K562 (cell line): Measurements from ENCODE around the gene AMBRA1. TPM values are rescaled to one million over a fixed set of nuclear protein-coding genes. Genes with fewer than 3 reads are reported as not detected.
A peak's percentile ranks its signal among the peaks of the same experiment; 100 is the strongest.

Experiments
- ATAC-seq: fragments of 200-7000 bp; cut with Tn5 transposase; 3 replicates; pipeline ENCODE4 v1.9.1; 2020; ENCODE audit warnings: moderate library complexity
- BruUV-seq: library from RNA; stranded (reverse); fragments of 400-500 nt; replicated peaks from 2 replicates; lab custom pipeline; 2021; lab: Mats Ljungman, UMichigan
- CTCF ChIA-PET: fragments of 300-600 bp; formaldehyde crosslinking; extraction: SDS; loops from one replicate; lab custom pipeline; 2021; ENCODE audit warnings: low intra/inter-chr PET ratio; lab: Yijun Ruan, JAX
- POLR2A ChIA-PET: fragments of 300-600, 350-650 bp; sonication (Branson Sonifier 250); formaldehyde crosslinking; extraction: SDS; loops from one replicate; lab custom pipeline; 2021; ENCODE audit warnings: antibody characterized with exemption, inconsistent platforms; lab: Yijun Ruan, JAX
- DNase-seq, 4 experiments: peaks; one replicate each; pipeline versions ENCODE4 v3.0.0 to v3.0.0-alpha.2; 2011 to 2018; ENCODE audit warnings: low spot score in 3 of 4, mixed read lengths in 3 of 4; ENCODE audit errors: extremely low read depth in 1 of 4
- FAIRE-seq: peaks from 2 replicates; lab custom pipeline; 2011; peaks lifted over from hg19 to GRCh38; lab: Jason Lieb, UNC
- H2AFZ ChIP-seq: 2 replicates; pipeline ENCODE4 v1.6.0; 2011; ENCODE audit warnings: low read depth, low read length, control low read depth, inconsistent platforms
- H3K27ac ChIP-seq: fragments of 200-600 bp; 3 replicates; pipeline ENCODE4 v1.8.0; 2011; ENCODE audit warnings: low read depth, mild to moderate bottlenecking, control low read depth, inconsistent platforms, low read length, moderate library complexity, mixed read lengths; ENCODE audit errors: extremely low read depth
- H3K27me3 ChIP-seq, 2 experiments: fragments of 300-600 bp in 1 of 2; 2 replicates in 1 of 2; 3 replicates in 1 of 2; pipeline versions ENCODE4 v1.6.0 to v1.8.0; 2011; ENCODE audit warnings: inconsistent platforms in 2 of 2, low read length in 2 of 2, mild to moderate bottlenecking in 1 of 2, mixed read lengths in 1 of 2, moderate library complexity in 1 of 2; ENCODE audit not compliant: control insufficient read depth in 2 of 2, insufficient read depth in 2 of 2
- H3K36me3 ChIP-seq: fragments of 300-600 bp; 3 replicates; pipeline ENCODE4 v1.8.0; 2011; ENCODE audit warnings: mild to moderate bottlenecking, low read length, inconsistent platforms; ENCODE audit not compliant: control insufficient read depth, insufficient read depth
- H3K4me1 ChIP-seq, 2 experiments: fragments of 200-600 bp in 1 of 2; replicated peaks in 1 of 2; 2 replicates in 1 of 2; 3 replicates in 1 of 2; pipeline versions ENCODE4 v1.5.1 to v1.8.0; 2011; ENCODE audit warnings: inconsistent platforms in 2 of 2, low read length in 2 of 2, mild to moderate bottlenecking in 1 of 2, mixed read lengths in 1 of 2, moderate library complexity in 1 of 2; ENCODE audit not compliant: control insufficient read depth in 2 of 2, insufficient read depth in 2 of 2
- H3K4me2 ChIP-seq: 2 replicates; pipeline ENCODE4 v1.6.1; 2011; ENCODE audit warnings: low read length, control low read depth, inconsistent platforms, mixed read lengths; ENCODE audit not compliant: insufficient read depth
- H3K4me3 ChIP-seq: fragments of 200-600 bp; sonication (generic), shearing (Covaris generic); 2 replicates; pipeline ENCODE4 v1.5.1; 2016; ENCODE audit warnings: control low read depth, inconsistent platforms
- H3K79me2 ChIP-seq: fragments of 200-600 bp; 3 replicates; pipeline ENCODE4 v1.8.0; 2011; ENCODE audit warnings: low read length, inconsistent platforms; ENCODE audit not compliant: control insufficient read depth, insufficient read depth
- H3K9ac ChIP-seq, 2 experiments: 2 replicates each; pipeline versions ENCODE4 v1.6.0 to v1.6.1; 2011; ENCODE audit warnings: low read depth in 2 of 2, low read length in 2 of 2, control low read depth in 1 of 2, inconsistent platforms in 1 of 2, mild to moderate bottlenecking in 1 of 2, mixed read lengths in 1 of 2; ENCODE audit not compliant: insufficient read depth in 1 of 2
- H3K9me1 ChIP-seq: one replicate; pipeline ENCODE4 v1.6.0; 2011; ENCODE audit warnings: inconsistent platforms, mild to moderate bottlenecking, low read length, moderate library complexity; ENCODE audit not compliant: control insufficient read depth, insufficient read depth
- H3K9me3 ChIP-seq: replicated peaks from 2 replicates; pipeline ENCODE4 v1.5.1; 2011; ENCODE audit warnings: low read depth, low read length, inconsistent platforms; ENCODE audit not compliant: control insufficient read depth, insufficient read depth
- H4K20me1 ChIP-seq: replicated peaks from 2 replicates; pipeline ENCODE4 v1.6.1; 2011; ENCODE audit warnings: low read length, inconsistent platforms, mixed read lengths; ENCODE audit not compliant: control insufficient read depth, insufficient read depth
- DMBX1 ChIP-seq: fragments of 250-450 bp; sonication (Bioruptor Pico); IDR thresholded peaks from 2 replicates; pipeline ENCODE4 v1.8.0; 2022; ENCODE audit warnings: inconsistent platforms, mild to moderate bottlenecking, moderate library complexity, borderline replicate concordance
- ZC3H11A ChIP-seq: IDR thresholded peaks from 2 replicates; pipeline ENCODE4 v1.6.1; 2012; ENCODE audit warnings: low read depth, low read length, improper control_type of control experiment
- ZNF551 ChIP-seq: fragments of 250-450 bp; sonication (Bioruptor Pico); IDR thresholded peaks from 2 replicates; pipeline ENCODE4 v1.5.0; 2021; ENCODE audit warnings: mild to moderate bottlenecking, moderate library complexity
- WGBS: fragments of 100-300 bp; shearing (Covaris generic); methylation state at CpG from one replicate; pipeline ENCODE4 v1.1.6; 2016; ENCODE audit warnings: low coverage, mixed read lengths; ENCODE audit not compliant: insufficient coverage; ENCODE audit errors: missing lambda C conversion rate; 5-methylcytosine and 5-hydroxymethylcytosine counted together
- in situ Hi-C: fragments of 300-500 bp; cut with MboI; formaldehyde crosslinking; loops from 4 replicates; pipeline ENCODE4 v1.15.0; 2018; ENCODE audit warnings: inconsistent platforms, mixed read lengths
- intact Hi-C: fragments of 100-400 bp; cut with micrococcal nuclease; formaldehyde crosslinking; loops from 2 replicates; pipeline ENCODE4 v1.14.2; 2022
- polyA plus RNA-seq, 8 experiments: library from polyadenylated mRNA; depleted of rRNA in 4 of 8; stranded (reverse) in 5 of 8; unstranded in 3 of 8; fragments of >200 nt; fragmentation: Nextera tagmentation in 2 of 8; fragmentation: Illumina TruSeq in 1 of 8; extraction: Ambion mirVana in 2 of 8; extraction: Trizol in 1 of 8; gene quantifications; 2 replicates each; pipeline versions ENCODE4 v1.2.1 to v1.2.3, GENCODE V29; 2011 to 2014; ENCODE audit warnings: inconsistent platforms in 1 of 8, missing spikeins in 1 of 8
- total RNA-seq, 7 experiments: library from RNA; depleted of rRNA in 6 of 7; stranded (reverse); fragments of >200 nt in 6 of 7; fragmentation: Illumina TruSeq in 2 of 7; extraction: Trizol in 2 of 7; gene quantifications; 2 replicates each; pipeline versions ENCODE4 v1.2.1 to v1.2.3, GENCODE V29; 2011 to 2021; ENCODE audit warnings: low replicate concordance in 1 of 7
- TF ChIP-seq, protein P1 (sequence below), 2 experiments: fragments of 250-450 bp in 1 of 2; fragments of 450-650 bp in 1 of 2; sonication (Bioruptor Pico) in 1 of 2; IDR thresholded peaks; 2 replicates each; pipeline versions ENCODE4 v1.6.1 to v1.8.0; 2016 to 2021; ENCODE audit warnings: mild to moderate bottlenecking in 2 of 2, moderate library complexity in 2 of 2, missing compliant biosample characterization in 1 of 2, missing genetic modification characterization in 1 of 2
- TF ChIP-seq, protein P2 (sequence below): sonication (generic); formaldehyde crosslinking; IDR thresholded peaks from 2 replicates; pipeline ENCODE4 v1.8.1; 2022; ENCODE audit warnings: missing genetic modification reagents
- TF ChIP-seq, protein P3 (sequence below): fragments of 450-650 bp; IDR thresholded peaks from 2 replicates; pipeline ENCODE4 v1.6.1; 2017; ENCODE audit warnings: antibody characterized with exemption
- TF ChIP-seq, protein P4 (sequence below): fragments of 450-650 bp; IDR thresholded peaks from 2 replicates; pipeline ENCODE4 v1.6.1; 2014; ENCODE audit warnings: low read depth, mild to moderate bottlenecking, moderate library complexity, borderline replicate concordance

AMBRA1 gene
- total and polyA plus RNA-seq, 9 of the 15 experiments (the other 6 are each of a cell fraction or from before 2014, with no cell fraction given) = 0.15 to 24.5 (median 13.0) TPM

DNA sequence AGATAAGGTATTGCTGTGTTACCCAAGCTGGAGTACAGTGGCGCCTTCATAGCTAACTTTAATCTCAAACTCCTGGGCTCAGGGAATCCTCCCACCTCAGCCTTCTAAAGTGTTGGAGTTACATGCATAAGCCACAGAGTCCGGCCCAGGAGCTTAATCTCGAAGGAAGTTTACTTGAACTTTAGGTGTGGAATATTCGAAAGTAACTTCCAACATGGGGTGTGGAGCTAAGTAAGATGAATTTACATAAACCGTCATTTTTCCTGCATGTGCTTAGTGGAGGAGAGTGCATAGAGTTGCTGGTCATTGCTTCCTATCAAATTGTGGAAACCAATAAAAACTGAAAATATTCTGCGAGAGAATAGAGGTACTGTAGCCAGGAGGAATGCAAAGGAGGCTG is 25.0 kb upstream of the AMBRA1 start:
- H3K36me3 ChIP-seq = peaks cover 22% of the 10 kb centered on the region; the same call in 2 of the 3 replicates
- no peaks in the 10 kb centered on the region for H3K9me3 ChIP-seq
- H3K27ac ChIP-seq = peak overlapping the region; percentile 100; the same call in 2 of the 3 replicates
- peaks cover 59% of the 10 kb centered on the region for H3K79me2 ChIP-seq
- intact Hi-C loops (loop anchor here (5.0 kb wide), 3 partner anchors 57 to 232 kb away; no protein-coding TSS in a partner anchor), in situ Hi-C loops (no loop called here)
- peaks cover 11% of the 10 kb centered on the region in 2 experiments; a peak in 3 of 5 replicates for H3K4me1 ChIP-seq
- DNase-seq (peak in 1 of 4 experiments; percentile 50), ATAC-seq (0 out of 3 replicates have a peak, but pooled peaks have one; percentile 5), FAIRE-seq (no peak)
- TF ChIP-seq, protein P1, sequence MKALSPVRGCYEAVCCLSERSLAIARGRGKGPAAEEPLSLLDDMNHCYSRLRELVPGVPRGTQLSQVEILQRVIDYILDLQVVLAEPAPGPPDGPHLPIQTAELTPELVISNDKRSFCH (CRISPR knock-in tag; IDR thresholded peaks at IDR 0.05) = no peak
- TF ChIP-seq, protein P1 (tag; IDR thresholded peaks at IDR 0.05) = no peak
- no peak for TF ChIP-seq DMBX1
- no peaks in the 10 kb centered on the region for H3K9me1 ChIP-seq
- peak overlapping the region; percentile 99 for H3K4me2 ChIP-seq
- ChIA-PET POLR2A (interaction anchor here (0.6 to 2.0 kb wide), 18 partner anchors 10 to 129 kb away, joined by 3 to 12 read pairs (median 4); partner anchors contain the start of genes AMBRA1 and ZNF408), CTCF (interaction anchor here (0.7 to 2.7 kb wide), 3 partner anchors 129 to 230 kb away, joined by 3 to 7 read pairs (median 3); no protein-coding TSS in a partner anchor)
- H2AFZ ChIP-seq = no peak overlapping the region
- WGBS = 17% methylated on average over 6 of the region's 6 CpGs
- no peaks in the 10 kb centered on the region for H4K20me1 ChIP-seq
- peak overlapping the region; percentile 77 to 100; a peak in 3 of 4 replicates for H3K9ac ChIP-seq
- peak overlapping the region; percentile 22; the same call in 1 of the 2 replicates for H3K4me3 ChIP-seq
- no TSS peak for BruUV-seq
- H3K27me3 ChIP-seq = no peaks in the 10 kb centered on the region

DNA sequence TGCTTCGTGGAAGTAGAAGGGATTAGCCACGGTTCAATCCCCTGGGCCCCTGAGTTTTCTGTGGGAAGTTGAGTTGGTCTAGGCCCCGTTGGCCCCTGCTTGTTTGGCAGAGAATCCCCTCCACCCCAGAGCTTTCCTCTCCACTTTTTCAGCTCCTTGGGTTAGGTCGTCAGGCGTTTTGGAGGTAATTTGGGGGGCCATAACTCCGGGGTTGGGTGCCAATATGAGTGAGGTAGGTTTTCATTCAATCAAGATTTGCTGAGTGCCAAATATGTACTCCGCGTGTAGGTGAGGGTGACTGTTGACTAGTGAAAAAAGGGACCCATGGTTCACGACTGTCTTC is 24.1 kb upstream of the AMBRA1 start:
- WGBS = 1% methylated on average over 9 of the region's 9 CpGs
- POLR2A ChIA-PET = interaction anchor here (0.6 to 2.0 kb wide), 18 partner anchors 10 to 709 kb away, joined by 3 to 12 read pairs (median 4); partner anchors contain the start of genes AMBRA1 and ZNF408
- TF ChIP-seq, protein P2, sequence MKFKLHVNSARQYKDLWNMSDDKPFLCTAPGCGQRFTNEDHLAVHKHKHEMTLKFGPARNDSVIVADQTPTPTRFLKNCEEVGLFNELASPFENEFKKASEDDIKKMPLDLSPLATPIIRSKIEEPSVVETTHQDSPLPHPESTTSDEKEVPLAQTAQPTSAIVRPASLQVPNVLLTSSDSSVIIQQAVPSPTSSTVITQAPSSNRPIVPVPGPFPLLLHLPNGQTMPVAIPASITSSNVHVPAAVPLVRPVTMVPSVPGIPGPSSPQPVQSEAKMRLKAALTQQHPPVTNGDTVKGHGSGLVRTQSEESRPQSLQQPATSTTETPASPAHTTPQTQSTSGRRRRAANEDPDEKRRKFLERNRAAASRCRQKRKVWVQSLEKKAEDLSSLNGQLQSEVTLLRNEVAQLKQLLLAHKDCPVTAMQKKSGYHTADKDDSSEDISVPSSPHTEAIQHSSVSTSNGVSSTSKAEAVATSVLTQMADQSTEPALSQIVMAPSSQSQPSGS (CRISPR knock-in tag) = no peak
- TF ChIP-seq ZC3H11A (no peak), ZNF551 (no peak)
- TF ChIP-seq, protein P3, sequence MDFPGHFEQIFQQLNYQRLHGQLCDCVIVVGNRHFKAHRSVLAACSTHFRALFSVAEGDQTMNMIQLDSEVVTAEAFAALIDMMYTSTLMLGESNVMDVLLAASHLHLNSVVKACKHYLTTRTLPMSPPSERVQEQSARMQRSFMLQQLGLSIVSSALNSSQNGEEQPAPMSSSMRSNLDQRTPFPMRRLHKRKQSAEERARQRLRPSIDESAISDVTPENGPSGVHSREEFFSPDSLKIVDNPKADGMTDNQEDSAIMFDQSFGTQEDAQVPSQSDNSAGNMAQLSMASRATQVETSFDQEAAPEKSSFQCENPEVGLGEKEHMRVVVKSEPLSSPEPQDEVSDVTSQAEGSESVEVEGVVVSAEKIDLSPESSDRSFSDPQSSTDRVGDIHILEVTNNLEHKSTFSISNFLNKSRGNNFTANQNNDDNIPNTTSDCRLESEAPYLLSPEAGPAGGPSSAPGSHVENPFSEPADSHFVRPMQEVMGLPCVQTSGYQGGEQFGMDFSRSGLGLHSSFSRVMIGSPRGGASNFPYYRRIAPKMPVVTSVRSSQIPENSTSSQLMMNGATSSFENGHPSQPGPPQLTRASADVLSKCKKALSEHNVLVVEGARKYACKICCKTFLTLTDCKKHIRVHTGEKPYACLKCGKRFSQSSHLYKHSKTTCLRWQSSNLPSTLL = no peak
- TF ChIP-seq, protein P4, sequence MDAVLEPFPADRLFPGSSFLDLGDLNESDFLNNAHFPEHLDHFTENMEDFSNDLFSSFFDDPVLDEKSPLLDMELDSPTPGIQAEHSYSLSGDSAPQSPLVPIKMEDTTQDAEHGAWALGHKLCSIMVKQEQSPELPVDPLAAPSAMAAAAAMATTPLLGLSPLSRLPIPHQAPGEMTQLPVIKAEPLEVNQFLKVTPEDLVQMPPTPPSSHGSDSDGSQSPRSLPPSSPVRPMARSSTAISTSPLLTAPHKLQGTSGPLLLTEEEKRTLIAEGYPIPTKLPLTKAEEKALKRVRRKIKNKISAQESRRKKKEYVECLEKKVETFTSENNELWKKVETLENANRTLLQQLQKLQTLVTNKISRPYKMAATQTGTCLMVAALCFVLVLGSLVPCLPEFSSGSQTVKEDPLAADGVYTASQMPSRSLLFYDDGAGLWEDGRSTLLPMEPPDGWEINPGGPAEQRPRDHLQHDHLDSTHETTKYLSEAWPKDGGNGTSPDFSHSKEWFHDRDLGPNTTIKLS = peak; percentile 20; the same call in 1 of the 2 replicates

More for the DNA sequence above, 24.1 kb upstream of the AMBRA1 start:
- peak overlapping the region; percentile 100 for H3K27ac ChIP-seq
- no peak for FAIRE-seq
- ATAC-seq = peak; percentile 9
- CTCF ChIA-PET = interaction anchor here (0.7 to 2.7 kb wide), 4 partner anchors 28 to 229 kb away, joined by 3 to 7 read pairs (median 4); no protein-coding TSS in a partner anchor
- no peaks in the 10 kb centered on the region for H3K9me1 ChIP-seq
- H2AFZ ChIP-seq = peak overlapping the region; percentile 98
- H3K79me2 ChIP-seq = peaks cover 62% of the 10 kb centered on the region
- H3K27me3 ChIP-seq = no peaks in the 10 kb centered on the region
- H3K9ac ChIP-seq = peak overlapping the region; percentile 100
- peak overlapping the region; percentile 99 for H3K4me3 ChIP-seq
- no TSS peak for BruUV-seq
- no peaks in the 10 kb centered on the region for H3K9me3 ChIP-seq
- H3K4me2 ChIP-seq = peak overlapping the region; percentile 99
- in situ Hi-C loops = no loop called here
- no peaks in the 10 kb centered on the region for H4K20me1 ChIP-seq
- H3K4me1 ChIP-seq = peaks cover 14 to 15% of the 10 kb centered on the region in 2 experiments; a peak in 4 of 5 replicates
- no peak for DNase-seq
- intact Hi-C loops = loop anchor here (2.0 to 5.0 kb wide), 4 partner anchors 21 to 231 kb away; no protein-coding TSS in a partner anchor
- H3K36me3 ChIP-seq = peaks cover 19% of the 10 kb centered on the region; the same call in 2 of the 3 replicates
